GM23248 (cell line): ENCODE measurements around the gene LSAMP. TPM values are rescaled to one million over a fixed set of nuclear protein-coding genes. Genes with fewer than 3 reads are reported as not detected.

ENCODE experiments used
- DNase-seq: peaks from one replicate; pipeline ENCODE4 v3.0.0-alpha.2; 2015
- H2AFZ ChIP-seq: fragments of 200-600 bp; sonication (generic); 2 replicates; pipeline ENCODE4 v1.6.1; 2016; ENCODE audit warnings: antibody characterized with exemption
- H3F3A ChIP-seq: fragments of 200-600 bp; sonication (generic); 2 replicates; pipeline ENCODE4 v1.6.1; 2016; ENCODE audit warnings: mild to moderate bottlenecking, antibody characterized with exemption, mixed run types; ENCODE audit not compliant: insufficient read depth
- H3K27ac ChIP-seq: fragments of 200-600 bp; sonication (generic); 2 replicates; pipeline ENCODE4 v1.5.1; 2016; ENCODE audit warnings: mild to moderate bottlenecking
- H3K27me3 ChIP-seq: fragments of 200-600 bp; sonication (generic); replicated peaks from 2 replicates; pipeline ENCODE4 v1.6.1; 2016; ENCODE audit warnings: mild to moderate bottlenecking; ENCODE audit not compliant: insufficient read depth
- H3K36me3 ChIP-seq: fragments of 200-600 bp; sonication (generic); 2 replicates; pipeline ENCODE4 v1.6.1; 2016; ENCODE audit warnings: low read depth, mild to moderate bottlenecking
- H3K4me1 ChIP-seq: fragments of 200-600 bp; sonication (generic); 2 replicates; pipeline ENCODE4 v1.6.1; 2016; ENCODE audit warnings: mild to moderate bottlenecking; ENCODE audit not compliant: insufficient read depth
- H3K4me2 ChIP-seq: fragments of 200-600 bp; sonication (generic); one replicate; pipeline ENCODE4 v1.6.1; 2016; ENCODE audit warnings: mild to moderate bottlenecking; ENCODE audit not compliant: unreplicated experiment
- H3K4me3 ChIP-seq: fragments of 200-600 bp; sonication (generic); 2 replicates; pipeline ENCODE4 v1.5.1; 2016; ENCODE audit warnings: mild to moderate bottlenecking
- H3K79me2 ChIP-seq: fragments of 200-600 bp; sonication (generic); 2 replicates; pipeline ENCODE4 v1.6.1; 2016; ENCODE audit warnings: mild to moderate bottlenecking; ENCODE audit not compliant: insufficient read depth
- H3K9ac ChIP-seq: fragments of 200-600 bp; sonication (generic); 2 replicates; pipeline ENCODE4 v1.6.1; 2016; ENCODE audit warnings: mild to moderate bottlenecking
- H3K9me2 ChIP-seq: fragments of 200-600 bp; sonication (generic); 2 replicates; pipeline ENCODE4 v1.6.1; 2016; ENCODE audit warnings: mixed run types, mild to moderate bottlenecking, moderate library complexity; ENCODE audit not compliant: insufficient read depth
- H3K9me3 ChIP-seq: fragments of 200-600 bp; sonication (generic); one replicate; pipeline ENCODE4 v1.6.1; 2017; ENCODE audit warnings: low read depth
- H4K20me1 ChIP-seq: fragments of 200-600 bp; sonication (generic); 2 replicates; pipeline ENCODE4 v1.6.0; 2016; ENCODE audit not compliant: insufficient read depth
- EZH2 ChIP-seq: fragments of 200-600 bp; sonication (generic); IDR thresholded peaks from 2 replicates; pipeline ENCODE4 v1.6.1; 2018; ENCODE audit warnings: antibody characterized with exemption, mild to moderate bottlenecking; ENCODE audit not compliant: insufficient read depth, poor library complexity, severe bottlenecking
- EZH2phosphoT487 ChIP-seq: fragments of 200-600 bp; sonication (generic); IDR thresholded peaks from 2 replicates; pipeline ENCODE4 v1.6.1; 2018; ENCODE audit warnings: antibody characterized with exemption, moderate library complexity, mild to moderate bottlenecking, low read depth; ENCODE audit not compliant: insufficient read depth
- WGBS, 2 experiments: methylation state at CpG; one replicate each; pipeline ENCODE4 v1.1.6; 2015 to 2017; ENCODE audit warnings: low lambda C conversion rate in 2 of 2, low coverage in 1 of 2; ENCODE audit errors: missing lambda C conversion rate in 2 of 2; 5-methylcytosine and 5-hydroxymethylcytosine counted together
- in situ Hi-C: fragments of 300-500 bp; cut with MboI; formaldehyde crosslinking; loops from 2 replicates; pipeline ENCODE4 v1.15.0; 2020
- polyA plus RNA-seq: library from polyadenylated mRNA; unstranded; fragments of >200 nt; fragmentation: Nextera tagmentation; extraction: Ambion mirVana; gene quantifications from 2 replicates; pipeline ENCODE4 v1.2.1, GENCODE V29; 2016
- total RNA-seq: library from RNA; depleted of rRNA; stranded (reverse); fragments of >200 nt; shearing (Covaris generic); gene quantifications from 2 replicates; pipeline ENCODE4 v1.2.3, GENCODE V29; 2014

Gene LSAMP
- total and polyA plus RNA-seq, 2 experiments from 2014 or later = 4.5 to 9.3 TPM

DNA sequence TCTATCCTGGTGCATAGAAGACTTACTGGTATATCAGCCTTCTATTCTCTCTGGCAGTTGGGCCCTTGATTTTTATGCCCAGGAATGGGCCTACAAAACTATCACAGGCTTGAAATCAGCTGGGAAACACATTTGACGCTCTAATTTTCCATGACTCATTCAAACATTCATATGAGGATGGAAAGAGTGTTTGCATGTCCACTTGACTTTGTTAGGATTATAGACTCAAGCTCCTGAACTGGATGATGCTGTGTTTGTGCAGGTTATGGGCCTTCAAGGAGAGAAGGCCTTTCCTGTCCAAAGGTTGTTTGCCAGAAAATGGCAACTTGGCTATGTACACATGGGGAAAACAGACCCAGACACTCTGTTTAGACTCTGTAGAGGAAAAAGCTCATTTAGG lies 602.1 kb downstream of the LSAMP start:
- in situ Hi-C loops = no loop called here
- no peak overlapping the region for H2AFZ ChIP-seq
- no peaks in the 10 kb centered on the region for H3F3A ChIP-seq
- no peak overlapping the region for H3K27ac ChIP-seq
- no peak overlapping the region for H3K4me3 ChIP-seq
- TF ChIP-seq EZH2 (no peak), EZH2phosphoT487 (no peak)
- H3K9ac ChIP-seq = no peak overlapping the region
- no peaks in the 10 kb centered on the region for H3K36me3 ChIP-seq
- H3K27me3 ChIP-seq = no peaks in the 10 kb centered on the region
- no peaks in the 10 kb centered on the region for H3K79me2 ChIP-seq
- no peaks in the 10 kb centered on the region for H4K20me1 ChIP-seq
- 67 to 71% methylated on average over 1 of the region's 1 CpG for WGBS, 2 experiments
- no peaks in the 10 kb centered on the region for H3K4me1 ChIP-seq
- no peaks in the 10 kb centered on the region for H3K9me3 ChIP-seq
- no peaks in the 10 kb centered on the region for H3K9me2 ChIP-seq
- DNase-seq = no peak
- no peak overlapping the region for H3K4me2 ChIP-seq

DNA sequence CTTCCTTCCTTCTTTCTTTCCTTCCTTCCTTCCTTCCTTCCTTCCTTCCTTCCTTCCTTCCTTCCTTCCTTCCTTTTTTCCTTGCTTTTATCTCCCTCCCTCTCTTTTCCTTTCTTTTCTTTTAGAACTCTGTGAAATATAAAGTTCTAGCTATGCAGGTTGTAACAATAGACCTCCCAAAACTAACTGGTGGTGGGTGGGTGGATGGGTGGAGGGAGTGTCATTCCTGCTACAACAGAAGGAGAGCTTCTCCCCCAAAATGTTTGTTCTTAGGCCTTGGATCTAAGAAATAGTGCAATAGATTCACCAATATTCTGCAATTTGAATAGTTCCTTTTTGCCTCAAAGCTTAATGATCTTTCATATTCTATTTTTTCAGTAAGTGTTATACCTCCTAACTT lies 606.0 kb downstream of the LSAMP start:
- no peak for TF ChIP-seq EZH2phosphoT487
- TF ChIP-seq EZH2 = no peak
- Histone ChIP-seq H3K4me3 (no peak overlapping the region), H2AFZ (no peak overlapping the region), H3K27ac (no peak overlapping the region), H3K9me3 (no peaks in the 10 kb centered on the region), H4K20me1 (no peaks in the 10 kb centered on the region), H3K27me3 (no peaks in the 10 kb centered on the region), H3K4me2 (no peak overlapping the region), H3K4me1 (peaks cover 3% of the 10 kb centered on the region; the same call in 1 of the 2 replicates), H3F3A (no peaks in the 10 kb centered on the region), H3K9me2 (no peaks in the 10 kb centered on the region), H3K79me2 (no peaks in the 10 kb centered on the region), H3K36me3 (no peaks in the 10 kb centered on the region), H3K9ac (no peak overlapping the region)
- in situ Hi-C loops = no loop called here
- DNase-seq = no peak

DNA sequence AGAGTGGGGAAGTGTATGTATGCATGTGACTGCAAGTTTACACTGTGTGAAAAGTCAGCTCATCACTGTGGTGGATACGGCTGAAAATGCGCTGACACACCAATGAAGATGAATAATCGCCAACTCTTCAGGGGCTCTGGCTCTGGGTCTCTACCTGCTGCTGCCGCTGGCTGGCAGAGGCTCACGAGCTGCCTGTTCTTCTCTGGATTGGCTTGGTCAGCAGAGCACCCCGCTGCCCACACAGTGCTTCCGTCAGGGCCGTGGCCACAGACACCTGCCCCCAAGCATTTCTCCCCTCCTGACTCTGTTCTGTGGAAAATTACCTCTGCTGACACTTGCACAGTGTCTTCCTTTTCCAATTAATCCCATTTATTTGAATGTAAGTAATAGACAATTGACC lies 606.5 kb downstream of the LSAMP start:
- H3K36me3 ChIP-seq = no peaks in the 10 kb centered on the region
- peaks cover 1% of the 10 kb centered on the region; the same call in 1 of the 2 replicates for H3F3A ChIP-seq
- in situ Hi-C loops = no loop called here
- no peaks in the 10 kb centered on the region for H3K27me3 ChIP-seq
- H3K79me2 ChIP-seq = no peaks in the 10 kb centered on the region
- no peaks in the 10 kb centered on the region for H3K9me2 ChIP-seq
- no peak for TF ChIP-seq EZH2phosphoT487
- TF ChIP-seq EZH2 = no peak
- no peaks in the 10 kb centered on the region for H3K9me3 ChIP-seq
- DNase-seq = no peak
- 86 to 97% methylated on average over 7 to 8 of the region's 8 CpGs for WGBS, 2 experiments
- H4K20me1 ChIP-seq = no peaks in the 10 kb centered on the region
- no peak overlapping the region for H2AFZ ChIP-seq
- no peak overlapping the region for H3K27ac ChIP-seq
- H3K9ac ChIP-seq = no peak overlapping the region
- peaks cover 6% of the 10 kb centered on the region for H3K4me1 ChIP-seq
- no peak overlapping the region for H3K4me3 ChIP-seq
- no peak overlapping the region for H3K4me2 ChIP-seq

DNA sequence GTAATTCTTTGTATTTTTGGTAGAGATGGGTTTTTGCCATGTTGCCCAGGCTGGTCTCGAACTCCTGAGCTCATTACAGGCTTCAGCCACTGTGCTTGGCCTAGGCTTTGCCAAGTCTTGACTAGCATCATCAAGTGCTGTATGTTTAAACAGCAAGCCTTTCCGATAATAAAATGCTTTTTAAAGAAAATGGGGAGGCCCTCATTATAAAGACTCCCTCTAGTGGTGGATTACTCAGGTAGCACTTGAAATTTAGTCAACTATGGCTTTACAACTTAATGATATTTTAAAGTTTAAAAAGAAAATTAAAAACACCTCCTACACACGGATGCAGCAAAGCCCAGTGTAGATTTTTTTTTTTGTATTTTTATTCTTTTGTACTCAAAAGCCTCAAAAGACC lies 608.3 kb downstream of the LSAMP start:
- 56 to 63% methylated on average over 3 of the region's 3 CpGs for WGBS, 2 experiments

DNA sequence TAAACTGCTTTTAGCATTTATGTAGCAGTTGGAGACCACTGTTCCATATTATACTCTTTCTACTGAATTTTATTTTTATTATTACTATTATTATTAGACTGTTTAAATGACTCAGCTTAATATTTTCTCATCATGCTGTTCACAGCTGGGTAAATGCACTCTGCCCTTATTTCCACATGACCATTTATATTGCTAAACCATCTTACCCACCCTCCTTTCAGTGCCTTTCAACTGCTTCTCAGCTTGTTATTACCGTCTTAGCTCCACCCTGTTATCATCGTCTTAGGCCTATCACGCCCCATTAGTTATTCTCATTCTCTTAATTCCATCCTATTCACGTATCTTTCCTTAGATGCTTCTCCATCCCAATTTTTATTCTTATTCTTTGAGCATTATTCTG lies 609.3 kb downstream of the LSAMP start:
- in situ Hi-C loops = no loop called here
- Histone ChIP-seq H3K79me2 (no peaks in the 10 kb centered on the region), H3K27me3 (no peaks in the 10 kb centered on the region), H3K9me2 (no peaks in the 10 kb centered on the region), H3K4me2 (no peak overlapping the region), H2AFZ (no peak overlapping the region), H3K9me3 (no peaks in the 10 kb centered on the region), H3K9ac (no peak overlapping the region), H4K20me1 (no peaks in the 10 kb centered on the region), H3K36me3 (no peaks in the 10 kb centered on the region), H3K4me1 (peaks cover 18% of the 10 kb centered on the region), H3K27ac (no peak overlapping the region), H3F3A (peaks cover 10% of the 10 kb centered on the region; the same call in 1 of the 2 replicates), H3K4me3 (no peak overlapping the region)
- 96 to 97% methylated on average over 4 of the region's 4 CpGs for WGBS, 2 experiments
- TF ChIP-seq EZH2 = no peak
- TF ChIP-seq EZH2phosphoT487 = no peak
- DNase-seq = no peak

More for the DNA sequence above, 608.3 kb downstream of the LSAMP start:
- in situ Hi-C loops = no loop called here
- no peaks in the 10 kb centered on the region for H3K9me2 ChIP-seq
- H3K9ac ChIP-seq = no peak overlapping the region
- H2AFZ ChIP-seq = no peak overlapping the region
- H3K79me2 ChIP-seq = no peaks in the 10 kb centered on the region
- H3K27ac ChIP-seq = no peak overlapping the region
- peak; percentile 70 for DNase-seq
- no peaks in the 10 kb centered on the region for H4K20me1 ChIP-seq
- H3K4me2 ChIP-seq = no peak overlapping the region
- TF ChIP-seq EZH2 (no peak), EZH2phosphoT487 (no peak)
- H3K9me3 ChIP-seq = no peaks in the 10 kb centered on the region
- no peaks in the 10 kb centered on the region for H3K27me3 ChIP-seq
- no peak overlapping the region for H3K4me3 ChIP-seq
- no peaks in the 10 kb centered on the region for H3K36me3 ChIP-seq
- peaks cover 18% of the 10 kb centered on the region for H3K4me1 ChIP-seq
- H3F3A ChIP-seq = peaks cover 10% of the 10 kb centered on the region; the same call in 1 of the 2 replicates
